ENCODE measurements around the gene SEMA3F.
"Not testable (repeated sequence)": the region's sequence is repeated elsewhere in the genome, so short reads cannot be mapped to it uniquely, and the experiment has no call there.

The SEMA3F gene

DNA sequence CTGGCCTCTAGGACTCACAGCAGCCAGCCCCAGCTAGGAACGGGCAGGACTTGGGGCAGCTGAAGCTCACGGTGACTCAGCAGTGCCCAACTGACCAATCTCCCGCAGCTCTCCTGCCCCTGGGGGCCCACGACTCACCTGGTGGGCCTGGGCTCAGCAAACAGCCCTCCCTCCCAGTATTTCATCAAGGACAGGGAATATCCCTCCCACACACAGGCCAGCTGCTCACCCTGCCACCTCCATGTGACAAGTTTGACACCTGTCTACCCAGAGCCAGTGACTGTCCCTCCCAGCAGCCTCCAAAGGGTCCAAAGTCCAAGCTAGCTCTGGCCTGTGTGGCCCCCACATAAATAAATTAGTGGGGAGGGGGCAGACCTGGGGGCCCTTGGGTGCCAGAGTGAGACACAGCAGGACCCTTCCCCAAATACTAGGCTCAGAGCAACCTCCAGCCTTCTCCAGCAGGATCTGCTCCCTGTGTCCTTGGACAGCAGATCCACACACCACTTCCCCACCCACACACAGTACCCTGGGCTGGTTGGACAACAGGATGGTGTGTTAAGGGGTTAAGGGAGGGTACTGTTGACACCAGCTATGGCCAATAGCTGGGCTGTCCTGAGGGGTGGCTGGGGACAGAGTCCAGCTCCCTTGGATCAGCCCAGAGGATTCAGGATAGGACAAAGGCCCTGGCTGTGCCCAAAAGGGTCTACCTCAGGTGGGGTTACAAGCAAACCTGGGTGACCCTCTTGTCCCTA lies 40.6 kb downstream of the SEMA3F start:
- DNase-seq: no peak

DNA sequence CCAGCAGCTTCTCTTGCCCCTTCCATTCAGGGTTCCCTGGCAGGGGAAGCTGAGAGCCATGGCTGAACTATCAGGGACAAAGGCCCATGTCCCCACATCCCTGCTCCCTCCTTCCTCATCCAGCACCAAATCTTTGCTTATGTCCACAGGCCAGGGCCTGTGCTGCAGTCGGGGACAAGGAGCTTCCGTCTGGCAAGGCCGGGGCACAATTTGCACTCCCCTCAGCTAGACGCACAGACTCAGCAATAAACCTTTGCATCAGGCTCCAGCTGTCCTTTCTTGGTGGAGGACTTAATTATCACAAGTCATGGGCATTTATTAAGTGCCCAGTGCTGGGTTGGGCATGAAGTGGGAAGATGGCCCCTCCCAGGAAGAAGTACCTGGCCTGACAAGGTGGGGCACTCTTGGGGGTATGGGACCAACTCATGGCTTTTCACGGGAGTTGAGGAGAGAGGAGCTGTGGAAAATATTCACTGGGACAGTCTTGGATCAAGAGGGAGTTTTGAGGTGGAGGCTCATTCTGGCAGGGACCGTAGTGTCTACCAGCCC lies 41.2 kb downstream of the SEMA3F start:
- no peak for DNase-seq

DNA sequence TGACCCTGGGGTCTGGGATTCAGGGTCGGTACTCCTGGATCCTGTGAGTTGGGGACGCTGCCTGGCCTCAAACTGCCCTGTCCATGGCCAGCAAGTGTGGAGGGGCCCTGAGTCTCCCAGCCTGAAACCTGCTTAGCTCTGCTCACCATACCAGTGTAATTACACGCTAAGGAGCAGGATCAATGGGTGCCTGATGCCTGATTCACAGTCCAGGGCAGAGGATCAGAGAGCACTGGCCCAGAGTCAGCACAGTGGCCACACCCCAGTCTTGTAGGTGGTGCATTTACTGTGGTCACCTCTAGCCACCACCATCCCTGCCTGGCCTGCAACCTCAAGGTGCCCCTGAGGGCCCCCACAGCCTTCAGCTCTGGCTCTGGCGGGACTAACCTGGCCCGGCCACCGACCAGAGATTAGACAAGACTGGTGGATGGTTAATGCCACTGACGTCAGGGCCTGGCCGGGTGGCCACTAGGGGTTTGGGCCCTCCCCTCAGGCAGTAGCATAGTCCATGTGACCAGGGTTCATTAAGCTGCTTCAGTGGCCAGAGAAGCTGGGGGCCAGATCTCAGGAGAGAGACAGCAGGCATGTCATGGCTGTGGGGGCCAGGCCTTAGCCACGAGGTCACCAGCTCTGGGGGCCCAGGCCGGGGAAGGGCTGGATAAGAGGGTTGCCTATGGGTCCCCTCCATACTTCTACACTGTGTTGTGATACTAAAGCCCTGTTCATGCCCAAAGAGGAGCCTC lies 46.6 kb downstream of the SEMA3F start:
- no peak for DNase-seq

DNA sequence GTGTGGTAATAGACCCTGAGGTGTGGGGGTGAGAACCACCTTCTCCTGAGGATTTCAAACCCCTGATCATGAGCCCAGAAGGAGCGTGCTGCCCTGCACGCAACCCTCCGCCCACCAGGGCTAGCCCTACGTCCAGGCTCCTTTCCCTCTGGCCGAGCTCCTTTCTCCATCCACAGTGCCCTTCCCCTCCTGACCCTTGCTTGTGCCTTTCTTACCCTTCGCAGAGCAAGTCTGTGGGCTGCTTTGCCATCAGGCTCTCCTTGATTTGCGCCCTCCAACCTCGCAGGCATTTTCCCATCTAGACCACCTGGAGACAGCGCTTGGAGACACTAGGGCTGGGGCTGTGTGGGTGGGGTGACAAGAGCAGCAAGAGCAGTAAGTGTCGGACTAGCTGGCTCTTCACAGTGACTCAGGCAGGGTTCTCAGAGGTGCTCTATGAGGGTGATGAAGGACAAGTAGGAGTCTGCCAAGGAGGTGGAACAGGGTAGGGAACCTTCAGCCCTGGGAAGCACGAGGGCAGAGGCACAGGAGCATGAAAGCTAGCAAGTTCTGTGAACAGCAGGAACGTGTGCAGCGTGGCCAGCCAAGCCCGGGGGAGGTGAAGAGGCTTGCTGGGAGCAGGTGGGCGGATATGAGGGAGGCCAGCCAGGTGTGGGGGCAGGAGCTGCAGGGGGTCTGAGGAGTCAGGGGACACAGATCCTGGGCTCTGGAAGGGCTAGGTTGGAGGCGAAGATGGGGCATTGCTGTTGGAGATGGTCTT lies 47.4 kb downstream of the SEMA3F start:
- no peak for DNase-seq

DNA sequence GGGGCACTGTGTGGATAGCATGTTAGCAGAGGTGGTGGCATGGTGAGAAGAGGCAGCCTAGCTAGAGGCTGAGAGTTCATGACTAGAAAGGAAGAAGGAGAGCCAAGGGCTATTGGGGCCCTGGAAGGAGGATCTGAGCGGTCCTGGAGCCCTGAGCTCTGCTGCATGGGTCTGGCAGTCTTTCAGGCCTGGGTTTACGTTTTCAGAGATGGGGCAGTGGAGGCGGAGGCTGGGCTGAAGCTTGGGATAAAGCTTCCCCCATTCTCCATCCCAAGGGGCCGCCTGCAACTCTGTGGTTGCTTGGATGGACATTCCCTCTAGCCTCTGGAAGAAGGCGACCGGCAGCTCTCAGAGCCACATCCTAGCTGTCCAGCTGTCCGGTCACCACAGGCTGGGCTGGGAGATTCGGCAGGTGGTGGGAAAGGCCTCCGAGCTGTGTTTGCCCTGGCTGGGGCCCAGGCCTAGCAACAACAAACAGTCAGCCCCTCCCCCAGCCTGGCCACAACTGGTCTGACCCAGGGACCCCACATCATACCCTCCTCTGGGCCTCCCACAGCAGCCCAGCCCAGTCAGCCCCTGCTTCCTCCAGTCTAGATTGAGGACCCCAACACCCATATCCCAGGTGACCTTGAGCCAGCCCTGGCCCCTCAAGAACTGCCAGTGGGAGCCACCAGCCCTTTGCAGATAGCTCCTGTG lies 48.1 kb downstream of the SEMA3F start:
- no peak for DNase-seq

DNA sequence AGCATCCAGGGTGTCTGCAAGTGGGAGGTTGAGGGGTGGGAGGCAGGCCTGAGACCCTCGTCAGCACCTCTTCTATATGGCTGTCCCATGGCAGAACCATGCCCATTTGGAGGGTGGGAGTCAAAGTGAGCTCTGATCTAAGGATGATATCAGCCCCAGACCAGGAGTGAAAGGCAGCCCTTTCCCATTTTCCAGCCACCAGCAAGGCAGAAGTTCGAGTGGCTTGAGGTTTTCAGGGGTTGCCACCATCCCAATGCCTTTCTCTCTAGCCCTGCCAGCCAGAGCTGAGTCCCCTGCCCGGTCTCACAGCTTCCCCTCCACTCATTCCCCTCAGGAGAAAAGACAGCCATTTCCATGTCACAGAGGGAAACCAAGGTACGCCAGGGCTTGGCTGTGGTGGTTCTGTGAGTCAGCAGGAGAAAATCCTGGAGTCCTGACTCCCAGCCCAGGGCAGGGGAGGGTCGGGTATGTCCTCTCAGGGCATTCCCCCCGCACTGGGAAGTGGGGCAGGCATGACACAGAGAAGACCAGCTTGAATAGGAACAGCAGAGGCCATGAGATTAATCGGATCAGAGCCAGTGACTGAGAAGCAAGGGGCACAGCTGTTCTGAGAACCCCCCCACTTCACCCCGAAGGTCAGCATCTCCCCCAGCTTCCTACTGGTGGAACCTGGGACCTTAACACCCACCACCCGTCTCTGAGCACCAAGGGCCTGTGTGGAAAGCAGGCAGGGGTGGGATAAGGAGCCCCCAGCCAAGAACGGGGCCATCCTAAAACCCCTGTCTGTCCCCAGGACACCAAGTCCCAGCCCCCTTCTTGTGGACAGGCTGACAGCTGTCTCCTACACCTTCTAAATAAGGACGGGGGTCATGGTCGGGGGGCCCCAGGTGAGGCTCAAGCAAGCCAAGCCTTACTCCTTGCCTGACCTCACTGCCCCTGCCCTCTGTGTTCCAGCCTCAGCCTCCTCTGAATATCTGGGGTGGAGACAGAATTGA lies 49.0 kb downstream of the SEMA3F start:
- DNase-seq: no peak

DNA sequence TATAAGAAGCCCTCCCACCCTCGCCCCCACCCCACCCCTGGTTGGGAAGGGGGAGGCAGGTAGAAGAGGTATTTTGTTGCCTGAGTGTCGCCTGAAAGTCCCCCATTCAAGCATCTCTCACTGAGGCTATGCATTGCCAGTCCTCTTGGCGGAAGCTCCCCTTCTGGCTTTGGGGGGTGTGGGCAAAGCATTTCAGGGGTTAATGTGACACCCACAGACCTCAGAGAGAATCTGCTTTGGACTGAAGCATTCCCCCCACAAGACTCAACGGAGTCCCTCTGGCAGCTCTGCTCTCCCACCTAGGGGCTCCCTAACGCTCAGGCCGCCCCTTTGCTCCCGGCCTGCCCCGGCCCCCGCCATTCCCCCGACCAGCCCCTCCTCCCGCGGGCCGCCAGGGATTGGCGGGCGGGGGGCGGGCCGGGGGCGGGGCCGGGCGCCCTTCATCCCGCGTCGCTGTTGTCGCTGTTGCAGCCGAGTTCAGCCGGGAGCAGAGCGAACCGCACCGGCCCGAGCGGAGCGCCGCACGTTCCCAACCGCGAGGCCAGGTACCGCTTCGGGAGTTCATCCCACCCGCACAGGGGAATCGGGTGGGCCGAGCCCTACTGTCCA lies 49.8 kb downstream of the SEMA3F start, which contains the start of gene SLC38A3:
TSS of gene SLC38A3 (plus strand) at position 468 of the 609 bp plus-strand sequence. CDS start 8,929 bp downstream, outside the sequence.
- no peak for DNase-seq

DNA sequence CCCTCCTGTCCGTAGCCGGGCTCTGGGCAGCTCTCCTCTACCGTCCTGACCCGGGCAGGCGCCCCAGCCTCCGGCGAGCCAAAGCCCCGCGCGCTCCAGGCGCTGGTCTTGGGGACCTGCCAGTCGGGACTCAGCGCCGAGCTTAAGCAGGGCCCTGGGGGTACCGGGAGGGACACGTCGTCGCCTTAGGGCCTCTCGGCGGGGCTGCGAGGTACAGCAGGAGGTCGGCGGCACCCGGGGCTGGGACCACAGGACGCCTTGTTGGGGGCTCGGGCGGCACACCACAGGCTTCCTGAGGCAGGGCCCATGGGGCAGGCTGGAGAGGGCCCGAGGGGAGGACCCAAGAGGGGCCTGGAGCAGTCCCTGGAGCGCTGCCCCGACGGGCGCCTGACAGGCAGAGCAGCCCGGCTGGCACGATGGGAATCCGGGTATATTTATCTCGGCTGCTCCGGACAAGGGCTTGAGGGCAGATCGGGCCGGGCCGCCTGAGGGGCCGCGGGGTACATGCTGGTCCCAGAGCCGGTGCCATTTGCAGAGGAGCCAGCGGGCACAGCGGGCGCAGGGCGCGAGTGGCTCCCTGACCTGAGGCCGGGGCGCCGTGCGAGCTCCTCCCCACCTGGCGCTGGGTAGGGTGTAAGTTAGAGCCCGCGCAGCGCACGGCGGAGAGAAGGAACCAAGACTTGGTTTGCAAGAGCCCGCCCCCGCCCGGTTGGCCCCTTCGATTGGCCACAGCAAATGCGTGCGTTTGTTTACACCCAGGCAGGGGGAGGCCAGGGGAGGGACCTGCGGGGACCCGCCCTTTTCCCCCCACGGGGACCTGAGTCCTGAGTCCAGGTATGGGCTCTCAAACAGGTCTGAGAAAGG lies 50.5 kb downstream of the SEMA3F start:
- peak; percentile 28 for DNase-seq

DNA sequence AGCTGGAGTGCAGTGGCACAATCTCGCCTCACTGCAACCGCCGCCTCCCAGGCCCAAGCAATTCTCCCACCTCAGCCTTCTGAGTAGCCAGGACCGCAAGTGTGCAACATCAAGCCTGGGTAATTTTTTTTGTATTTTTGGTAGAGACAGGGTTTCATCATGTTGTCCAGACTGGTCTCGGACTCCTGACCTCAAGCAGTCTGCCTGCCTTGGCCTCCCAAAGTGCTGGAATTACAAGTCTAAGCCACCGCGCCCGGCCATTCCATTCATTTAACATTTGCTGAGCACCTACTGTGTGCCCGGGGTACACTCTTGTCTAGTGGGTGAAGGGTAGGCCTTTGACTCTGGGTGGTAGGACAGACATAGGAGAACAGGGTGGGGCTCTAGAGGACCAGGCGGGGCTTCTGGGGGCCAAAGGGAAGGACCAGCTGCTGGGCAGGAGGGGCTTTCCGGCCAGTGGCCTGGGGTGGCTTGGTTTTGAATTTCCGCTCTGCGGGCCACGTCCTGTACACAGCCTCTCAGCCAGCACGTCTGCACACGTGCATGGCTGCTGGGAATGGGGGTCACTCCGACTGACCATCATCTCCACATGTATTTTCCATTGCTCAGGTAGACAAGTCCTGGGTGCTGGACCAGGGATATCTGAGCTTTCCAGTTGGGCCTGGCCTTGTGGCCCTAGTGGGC lies 52.4 kb downstream of the SEMA3F start:
- DNase-seq: no peak

DNA sequence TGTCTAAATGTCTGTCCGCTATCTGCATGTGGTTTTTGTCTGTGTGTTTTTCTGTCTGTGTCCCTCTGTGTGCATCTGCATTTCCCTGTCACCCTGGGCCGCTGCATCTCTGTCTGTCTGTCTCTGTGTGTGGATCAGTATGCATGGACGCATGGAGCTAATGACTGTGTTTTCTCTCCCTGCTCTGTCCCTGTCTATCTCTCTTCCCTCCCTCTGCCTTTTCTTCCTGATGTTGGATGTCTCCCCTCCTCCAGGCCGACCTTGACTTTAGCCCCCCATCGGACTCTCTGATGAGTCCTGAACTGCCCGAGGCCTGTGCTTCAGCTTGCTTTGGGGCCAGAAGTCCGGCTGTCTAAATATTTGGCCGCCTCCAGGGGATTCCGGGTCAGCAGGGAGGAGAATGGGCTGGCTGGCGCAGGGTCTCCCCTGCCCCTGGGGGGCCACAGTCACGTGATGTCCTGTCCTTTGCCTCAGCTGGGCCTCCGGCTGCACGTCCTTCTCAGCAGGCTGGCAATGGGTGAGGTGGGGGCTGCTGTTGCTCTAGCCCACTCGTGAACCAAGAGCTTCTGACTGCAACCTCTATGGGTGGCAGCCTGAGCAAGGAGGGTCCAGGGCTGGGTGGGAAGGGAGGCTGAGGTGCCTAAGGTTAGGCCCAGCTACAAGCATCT lies 53.7 kb downstream of the SEMA3F start:
- no peak for DNase-seq

DNA sequence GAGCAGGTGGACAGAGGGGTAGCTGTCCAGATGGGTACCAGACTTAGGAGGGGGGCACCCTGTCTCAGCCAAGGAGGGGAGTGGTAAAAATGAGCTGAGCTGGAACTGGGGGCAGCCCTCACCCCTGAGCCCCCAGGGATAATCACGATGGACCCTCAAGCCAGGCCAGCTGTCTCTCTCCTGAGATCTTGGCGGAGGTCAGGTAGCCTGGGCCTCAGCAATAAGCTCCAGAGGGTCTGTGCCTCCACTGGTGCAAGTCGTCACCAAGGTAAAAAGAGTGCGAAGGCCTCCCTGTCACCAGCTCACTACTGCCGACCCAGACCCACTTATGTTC lies 55.0 kb downstream of the SEMA3F start:
- no peak for DNase-seq

DNA sequence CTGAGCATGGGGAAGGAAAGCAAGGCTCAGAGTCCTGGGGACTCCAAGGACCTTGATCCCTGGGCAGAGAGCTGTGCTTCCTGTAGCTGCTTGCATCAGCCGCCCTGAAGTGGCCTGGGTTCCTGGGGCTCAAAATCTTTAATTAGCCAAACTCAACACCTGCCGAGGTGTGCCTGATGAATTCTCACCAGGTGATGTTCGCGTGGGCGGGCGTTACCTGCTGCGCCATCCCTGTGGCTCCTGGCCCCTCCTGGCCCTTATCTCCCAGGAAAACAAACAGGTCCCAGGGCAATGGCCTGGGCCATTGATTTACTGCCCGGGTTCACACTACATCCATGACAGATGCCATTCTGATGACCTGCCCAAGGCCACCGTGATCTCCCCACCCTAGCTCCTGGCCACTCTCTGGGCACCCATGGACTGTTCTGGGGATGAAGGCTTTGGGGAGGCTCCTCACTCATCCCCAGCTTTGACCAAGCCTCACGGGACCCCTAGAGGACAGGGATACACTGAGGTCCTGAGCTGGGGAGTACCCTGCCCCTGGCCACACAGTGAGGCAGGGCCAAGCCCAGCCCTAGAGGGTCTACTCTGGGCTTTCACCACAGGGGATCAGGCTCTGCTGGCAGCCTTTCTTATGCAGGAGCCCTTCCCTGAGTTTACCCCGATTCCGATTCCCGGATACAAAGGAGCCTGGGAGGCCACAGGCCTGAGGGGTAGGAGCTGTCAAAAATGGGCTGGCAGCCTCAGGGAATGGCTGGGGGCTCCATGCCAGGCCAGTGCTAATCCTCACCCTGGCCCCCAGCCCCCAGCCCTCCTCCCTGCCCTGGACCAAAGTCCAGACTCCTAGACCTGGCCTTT lies 55.6 kb downstream of the SEMA3F start:
- DNase-seq: no peak

DNA sequence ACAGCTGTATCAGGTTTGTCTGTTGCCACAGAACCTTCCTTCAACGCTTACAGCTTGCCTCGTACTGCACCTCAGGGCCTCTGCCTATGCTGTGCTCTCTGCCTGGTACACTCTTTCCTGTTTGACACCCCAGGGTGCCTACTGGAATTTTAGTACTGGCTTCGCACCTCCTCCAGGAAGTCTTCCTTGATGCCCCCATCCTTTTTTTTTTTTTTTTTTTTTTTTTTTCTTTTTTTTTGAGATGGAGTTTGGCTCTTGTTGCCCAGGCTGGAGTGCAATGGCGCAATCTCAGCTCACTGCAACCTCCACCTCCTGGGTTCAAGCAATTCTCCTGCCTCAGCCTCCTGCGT lies 56.2 kb downstream of the SEMA3F start:
- not testable (repeated sequence) for DNase-seq

DNA sequence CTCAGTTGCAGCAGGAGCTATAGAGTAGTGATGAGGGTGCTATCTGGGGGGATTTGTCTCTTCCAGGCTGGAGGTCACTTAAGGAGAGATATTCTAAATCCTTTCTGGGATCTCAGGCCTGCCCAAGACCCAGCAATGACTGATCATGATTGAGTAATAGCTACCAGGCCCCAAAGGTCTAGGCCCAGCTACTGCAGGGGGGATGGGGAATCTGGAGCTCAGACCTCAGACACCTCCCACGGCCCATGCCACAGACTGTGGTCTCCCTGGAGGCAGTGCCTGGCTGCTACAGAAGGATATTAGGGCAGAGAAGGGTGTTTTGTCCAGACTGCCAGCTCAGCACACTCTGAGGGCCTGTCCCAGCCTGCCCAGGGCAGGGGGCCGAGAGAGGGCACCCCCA lies 56.8 kb downstream of the SEMA3F start:
- DNase-seq: no peak

DNA sequence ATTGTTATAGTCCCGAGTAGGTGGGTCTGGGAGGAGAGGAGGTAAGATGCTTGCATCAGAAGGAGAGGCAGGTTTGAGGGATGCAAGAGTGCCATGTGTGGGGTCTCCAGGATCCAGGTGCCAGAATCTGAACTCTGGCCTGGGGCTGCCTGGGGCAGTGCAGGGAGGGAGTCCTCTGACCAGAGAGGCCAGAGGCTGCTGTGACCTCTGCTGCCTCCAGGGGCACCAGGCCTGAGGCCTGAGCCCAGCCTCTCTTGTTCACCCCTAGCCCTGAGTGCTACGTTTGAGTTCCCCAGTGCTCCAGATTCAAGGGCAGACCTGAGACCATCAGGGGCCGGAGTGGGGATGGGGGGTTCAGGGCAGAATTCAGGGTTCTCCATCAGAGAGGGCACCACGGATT lies 57.4 kb downstream of the SEMA3F start:
- DNase-seq: no peak

DNA sequence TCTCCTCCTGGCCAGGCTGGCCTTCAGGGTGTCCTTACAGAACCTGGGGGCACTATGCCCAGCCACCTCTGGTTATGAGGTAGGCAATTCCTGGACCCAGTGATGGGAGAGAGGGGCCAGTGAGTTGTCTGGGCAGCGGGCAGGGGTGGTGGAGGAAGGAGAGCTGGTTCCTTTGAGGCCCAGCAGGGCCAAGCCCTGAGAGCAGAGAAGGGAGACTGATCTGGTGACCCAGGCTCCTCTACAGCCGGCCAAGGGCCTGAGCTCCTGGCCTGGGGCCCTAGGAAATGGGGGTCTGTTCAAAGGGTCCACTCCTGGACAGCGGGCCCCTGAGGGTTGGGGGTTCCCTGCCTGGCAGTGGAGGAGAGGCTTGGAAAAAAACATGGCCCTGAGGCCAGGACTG lies 57.8 kb downstream of the SEMA3F start:
- no peak for DNase-seq

DNA sequence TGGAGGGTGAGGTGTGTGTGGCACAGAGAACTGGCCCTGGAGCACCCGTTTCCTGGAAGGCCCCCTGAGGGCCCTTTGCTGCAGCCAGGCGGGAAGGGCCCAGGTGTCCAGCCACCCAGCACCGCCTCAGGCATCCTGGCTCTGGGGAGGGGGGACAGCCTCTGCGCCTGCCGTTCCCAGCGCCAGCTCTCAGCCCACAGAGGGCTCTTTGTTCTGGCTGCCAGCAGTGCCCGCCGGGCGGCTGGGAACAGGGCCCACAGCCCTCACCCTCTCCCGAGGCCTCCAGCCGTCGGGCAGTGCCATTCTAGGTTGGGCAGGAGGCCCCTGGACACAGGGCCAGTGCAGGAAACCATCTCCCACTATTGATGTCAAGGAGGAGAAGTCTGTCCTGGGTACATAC lies 58.2 kb downstream of the SEMA3F start:
- no peak for DNase-seq

DNA sequence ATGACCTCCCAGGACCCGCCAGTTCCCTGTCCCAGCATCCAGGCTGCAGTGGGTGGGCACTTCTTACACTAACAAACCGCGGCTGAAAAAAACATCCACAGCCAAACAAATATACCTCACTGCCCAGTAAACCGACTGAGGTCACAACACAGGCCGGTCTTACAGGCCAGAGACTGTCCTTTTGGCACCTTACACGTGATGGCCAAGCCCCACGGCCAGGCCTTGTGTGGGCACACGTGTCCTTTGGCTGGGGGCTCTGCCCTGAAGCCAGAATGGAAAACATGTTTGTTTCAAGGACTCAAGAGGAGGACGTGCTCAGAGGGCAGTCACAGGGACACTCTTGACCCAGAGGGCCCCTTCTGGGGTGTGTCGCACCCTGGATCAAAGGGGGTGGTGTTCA lies 59.7 kb downstream of the SEMA3F start:
- DNase-seq: no peak
